Endodermal cell (in vitro differentiated cells): Measurements from ENCODE around the gene CCDC170. TPM values are rescaled to one million over a fixed set of nuclear protein-coding genes. Genes with fewer than 3 reads are reported as not detected.

ENCODE experiments used
- DNase-seq: peaks from one replicate; pipeline ENCODE4 v3.0.0-alpha.2; 2017
- H3K27ac ChIP-seq: 2 replicates; pipeline ENCODE4 v1.5.1; 2013; ENCODE audit warnings: mild to moderate bottlenecking, low read depth, low read length, moderate library complexity
- H3K27me3 ChIP-seq: 2 replicates; pipeline ENCODE4 v1.6.1; 2013; ENCODE audit warnings: mild to moderate bottlenecking, low read length, moderate library complexity; ENCODE audit not compliant: insufficient read depth, control insufficient read depth, poor library complexity, severe bottlenecking
- H3K36me3 ChIP-seq: 2 replicates; pipeline ENCODE4 v1.7.0; 2013; ENCODE audit warnings: mild to moderate bottlenecking, low read length, moderate library complexity; ENCODE audit not compliant: control insufficient read depth, insufficient read depth
- H3K4me1 ChIP-seq: one replicate; pipeline ENCODE4 v1.7.0; 2013; ENCODE audit warnings: low read length; ENCODE audit not compliant: control insufficient read depth, insufficient read depth
- H3K4me3 ChIP-seq: 2 replicates; pipeline ENCODE4 v1.5.1; 2013; ENCODE audit warnings: mild to moderate bottlenecking, low read length, moderate library complexity
- H3K9ac ChIP-seq: 2 replicates; pipeline ENCODE4 v1.6.1; 2013; ENCODE audit warnings: mild to moderate bottlenecking, low read length, moderate library complexity; ENCODE audit not compliant: poor library complexity, severe bottlenecking; ENCODE audit errors: extremely low read depth
- H3K9me3 ChIP-seq: 2 replicates; pipeline ENCODE4 v1.6.1; 2013; ENCODE audit warnings: mild to moderate bottlenecking, low read length, moderate library complexity; ENCODE audit not compliant: control insufficient read depth
- H3K27ac Mint-ChIP-seq: 2 replicates; pipeline ENCODE4 v1.8.0; 2020; ENCODE audit warnings: mixed read lengths
- H3K27me3 Mint-ChIP-seq: 2 replicates; pipeline ENCODE4 v1.8.0; 2021; ENCODE audit warnings: mild to moderate bottlenecking, mixed read lengths; ENCODE audit not compliant: insufficient read depth
- H3K36me3 Mint-ChIP-seq: 2 replicates; pipeline ENCODE4 v1.8.0; 2020; ENCODE audit warnings: low read depth, mixed read lengths
- H3K4me1 Mint-ChIP-seq: 2 replicates; pipeline ENCODE4 v1.8.0; 2020; ENCODE audit warnings: mixed read lengths
- H3K4me3 Mint-ChIP-seq: 2 replicates; pipeline ENCODE4 v1.8.0; 2020; ENCODE audit warnings: mild to moderate bottlenecking, moderate library complexity, mixed read lengths
- H3K9me3 Mint-ChIP-seq: 2 replicates; pipeline ENCODE4 v1.8.0; 2020; ENCODE audit warnings: mild to moderate bottlenecking, mixed read lengths
- CTCF ChIP-seq: fragments of 200-600 bp; sonication (generic); conservative IDR thresholded peaks from 2 replicates; pipeline ENCODE4 v1.5.0; 2021; ENCODE audit warnings: antibody characterized with exemption, mild to moderate bottlenecking
- WGBS, 2 experiments: methylation state at CpG; one replicate each; pipeline versions ENCODE4 v1.1.5 to v1.1.7; 2013; ENCODE audit warnings: missing lambda C conversion rate in 2 of 2, mixed read lengths in 1 of 2; ENCODE audit not compliant: insufficient coverage in 1 of 2, insufficient read length in 1 of 2; 5-methylcytosine and 5-hydroxymethylcytosine counted together
- total RNA-seq, 2 donors: library from RNA; stranded (reverse); fragmentation: NEBNext Ultra II Directional in 1 of 2; extraction: Animal tissue kit (Norgen Biotek cat#: 25700) in 1 of 2; gene quantifications; 2 replicates in 1 of 2; 3 replicates in 1 of 2; pipeline ENCODE4 v1.2.1, GENCODE V29; 2021

CCDC170 gene
- total RNA-seq, 2 donors from 2014 or later: 2.2 to 4.1 TPM

GRCh38 chr6:151482290-151482689, 11.5 kb upstream of the CCDC170 start:
- Histone ChIP-seq H3K27me3 (no peaks in the 10 kb centered on the region), H3K9me3 (no peaks in the 10 kb centered on the region), H3K9ac (no peak overlapping the region), H3K36me3 (no peaks in the 10 kb centered on the region), H3K4me3 (no peak overlapping the region), H3K27ac (no peak overlapping the region), H3K4me1 (no peaks in the 10 kb centered on the region)
- Mint-ChIP-seq H3K27me3 (no peaks in the 10 kb centered on the region), H3K9me3 (no peaks in the 10 kb centered on the region), H3K4me3 (no peak overlapping the region), H3K27ac (no peak overlapping the region), H3K36me3 (no peaks in the 10 kb centered on the region), H3K4me1 (no peaks in the 10 kb centered on the region)
- no peak for DNase-seq
- TF ChIP-seq CTCF: no peak
- WGBS, 2 experiments: 94 to 97% methylated on average over 4 to 5 of the region's 5 CpGs

GRCh38 chr6:151483994-151484393, 9.8 kb upstream of the CCDC170 start:
- no peak for TF ChIP-seq CTCF
- H3K36me3 Mint-ChIP-seq: no peaks in the 10 kb centered on the region

GRCh38 chr6:151488226-151488625, 5.6 kb upstream of the CCDC170 start:
- H3K27me3 ChIP-seq: peaks cover 4% of the 10 kb centered on the region
- 93 to 97% methylated on average over 2 of the region's 2 CpGs for WGBS, 2 experiments
- H3K4me3 ChIP-seq: no peak overlapping the region
- no peaks in the 10 kb centered on the region for H3K4me1 Mint-ChIP-seq
- H3K27me3 Mint-ChIP-seq: peaks cover 15% of the 10 kb centered on the region
- H3K4me1 ChIP-seq: no peaks in the 10 kb centered on the region
- no peaks in the 10 kb centered on the region for H3K36me3 Mint-ChIP-seq
- no peaks in the 10 kb centered on the region for H3K36me3 ChIP-seq
- H3K27ac Mint-ChIP-seq: no peak overlapping the region
- no peaks in the 10 kb centered on the region for H3K9me3 ChIP-seq
- H3K9ac ChIP-seq: no peak overlapping the region
- H3K27ac ChIP-seq: no peak overlapping the region
- DNase-seq: no peak
- TF ChIP-seq CTCF: no peak
- H3K9me3 Mint-ChIP-seq: no peaks in the 10 kb centered on the region
- no peak overlapping the region for H3K4me3 Mint-ChIP-seq

More at GRCh38 chr6:151483994-151484393, 9.8 kb upstream of the CCDC170 start:
- no peak overlapping the region for H3K27ac Mint-ChIP-seq
- no peaks in the 10 kb centered on the region for H3K9me3 Mint-ChIP-seq
- Histone ChIP-seq H3K9me3 (no peaks in the 10 kb centered on the region), H3K9ac (no peak overlapping the region), H3K4me3 (no peak overlapping the region), H3K4me1 (no peaks in the 10 kb centered on the region), H3K36me3 (no peaks in the 10 kb centered on the region), H3K27me3 (no peaks in the 10 kb centered on the region), H3K27ac (no peak overlapping the region)
- H3K4me3 Mint-ChIP-seq: no peak overlapping the region
- DNase-seq: no peak
- no peaks in the 10 kb centered on the region for H3K27me3 Mint-ChIP-seq
- no peaks in the 10 kb centered on the region for H3K4me1 Mint-ChIP-seq
